PC-3 (cell line): ENCODE results near the gene ANKMY2. TPM values are rescaled to one million over a fixed set of nuclear protein-coding genes. Genes with fewer than 3 reads are reported as not detected.

Experiments used
- ATAC-seq: fragments of 200-7000 bp; cut with Tn5 transposase; 2 replicates; pipeline ENCODE4 v1.9.1; 2020; ENCODE audit warnings: mild to moderate bottlenecking, moderate library complexity
- BruUV-seq: library from RNA; stranded (reverse); fragments of 400-500 nt; replicated peaks from 2 replicates; lab custom pipeline; 2021; lab: Mats Ljungman, UMichigan
- CTCF ChIA-PET: fragments of 300-600 bp; sonication (Branson Sonifier 250); formaldehyde crosslinking; loops from one replicate; lab custom pipeline; 2022; ENCODE audit warnings: antibody characterized with exemption; lab: Charles Lee
- POLR2A ChIA-PET: fragments of 300-600 bp; sonication (Branson Sonifier 250); formaldehyde crosslinking; loops from one replicate; lab custom pipeline; 2022; ENCODE audit warnings: antibody characterized with exemption; ENCODE audit not compliant: unreplicated experiment; lab: Charles Lee
- DNase-seq: peaks from one replicate; pipeline ENCODE4 v3.0.0-alpha.2; 2015
- H2AFZ ChIP-seq: fragments of 300-600 bp; sonication (generic); 2 replicates; pipeline ENCODE4 v1.6.0; 2016; ENCODE audit warnings: antibody characterized with exemption, low read length
- H3F3A ChIP-seq: fragments of 300-600 bp; sonication (generic); one replicate; pipeline ENCODE4 v1.6.0; 2017; ENCODE audit warnings: antibody characterized with exemption, low read length, control low read depth, mild to moderate bottlenecking; ENCODE audit not compliant: unreplicated experiment
- H3K27ac ChIP-seq: fragments of 300-600 bp; sonication (generic); 2 replicates; pipeline ENCODE4 v1.5.1; 2016; ENCODE audit warnings: mild to moderate bottlenecking, low read length
- H3K27me3 ChIP-seq: fragments of 300-600 bp; sonication (generic); 2 replicates; pipeline ENCODE4 v1.6.1; 2016; ENCODE audit warnings: low read length, mixed read lengths
- H3K36me3 ChIP-seq: fragments of 300-600 bp; sonication (generic); 2 replicates; pipeline ENCODE4 v1.6.1; 2016; ENCODE audit warnings: low read depth, mixed run types, low read length, mixed read lengths
- H3K4me1 ChIP-seq: fragments of 300-600 bp; sonication (generic); 2 replicates; pipeline ENCODE4 v1.5.1; 2016; ENCODE audit warnings: low read length; ENCODE audit not compliant: insufficient read depth
- H3K4me2 ChIP-seq: fragments of 300-600 bp; sonication (generic); 2 replicates; pipeline ENCODE4 v1.6.0; 2016; ENCODE audit warnings: low read length
- H3K4me3 ChIP-seq: fragments of 300-600 bp; sonication (generic); 2 replicates; pipeline ENCODE4 v1.5.1; 2016; ENCODE audit warnings: mild to moderate bottlenecking, low read length, mixed read lengths
- H3K79me2 ChIP-seq: fragments of 300-600 bp; sonication (generic); 2 replicates; pipeline ENCODE4 v1.6.1; 2017; ENCODE audit warnings: low read length, mixed read lengths
- H3K9ac ChIP-seq: fragments of 300-600 bp; sonication (generic); 2 replicates; pipeline ENCODE4 v1.6.0; 2016; ENCODE audit warnings: mild to moderate bottlenecking, low read length
- H3K9me2 ChIP-seq: fragments of 300-600 bp; sonication (generic); replicated peaks from 2 replicates; pipeline ENCODE4 v1.6.1; 2016; ENCODE audit warnings: mixed run types, low read length, mixed read lengths
- H3K9me3 ChIP-seq: fragments of 300-600 bp; sonication (generic); 2 replicates; pipeline ENCODE4 v1.6.1; 2016; ENCODE audit warnings: low read length, mixed read lengths
- H4K20me1 ChIP-seq: fragments of 300-600 bp; sonication (generic); 2 replicates; pipeline ENCODE4 v1.6.1; 2016; ENCODE audit warnings: low read length, mixed read lengths
- EZH2 ChIP-seq: fragments of 300-600 bp; sonication (generic); IDR thresholded peaks from one replicate; pipeline ENCODE4 v1.6.1; 2017; ENCODE audit warnings: antibody characterized with exemption, mild to moderate bottlenecking, low read length; ENCODE audit not compliant: unreplicated experiment
- EZH2phosphoT487 ChIP-seq: fragments of 300-600 bp; sonication (generic); IDR thresholded peaks from 2 replicates; pipeline ENCODE4 v1.6.1; 2018; ENCODE audit warnings: mild to moderate bottlenecking, antibody characterized with exemption, low read length, borderline replicate concordance
- intact Hi-C: fragments of 100-400 bp; cut with micrococcal nuclease; formaldehyde crosslinking; loops from 2 replicates; pipeline ENCODE4 v1.9.0; 2023
- total RNA-seq: library from RNA; depleted of rRNA; stranded (reverse); fragments of >200 nt; gene quantifications from 2 replicates; pipeline ENCODE4 v1.2.3, GENCODE V29; 2014
- TF ChIP-seq, protein P1 (sequence below): fragments of 300-600 bp; sonication (generic); conservative IDR thresholded peaks from 2 replicates; pipeline ENCODE4 v1.5.1; 2017; ENCODE audit warnings: antibody characterized with exemption, low read depth, mild to moderate bottlenecking, low read length

Gene ANKMY2
- total RNA-seq, 1 experiment from 2014 or later = 8.5 TPM

DNA sequence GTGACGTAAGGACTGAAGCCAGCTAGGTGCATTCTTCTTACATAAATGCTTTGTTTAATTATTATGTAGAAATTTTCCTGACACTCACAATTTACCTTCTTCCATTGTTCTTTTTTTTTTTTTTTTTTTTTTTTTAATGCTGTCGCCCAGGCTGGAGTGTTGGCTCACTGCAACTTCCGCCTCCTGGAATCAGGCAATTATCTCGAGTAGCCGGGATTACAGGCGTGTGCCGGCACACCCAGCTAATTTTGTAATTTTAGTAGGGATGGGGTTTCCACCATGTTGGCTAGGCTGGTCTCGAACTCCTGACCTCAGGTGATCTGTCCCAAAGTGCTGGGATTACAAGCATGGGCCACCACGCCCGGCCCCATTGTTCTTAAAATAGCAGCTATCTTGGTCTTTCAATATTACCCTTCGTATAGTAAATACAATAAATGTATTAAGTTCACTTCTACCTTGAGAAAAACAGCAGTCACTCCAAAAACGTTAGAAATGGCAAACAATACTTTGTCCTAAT, 32.5 kb upstream of the ANKMY2 start:
- Histone ChIP-seq H3K9me2 (no peaks in the 10 kb centered on the region), H3K4me3 (no peak overlapping the region), H3K9me3 (no peaks in the 10 kb centered on the region), H2AFZ (no peak overlapping the region), H4K20me1 (no peaks in the 10 kb centered on the region), H3K79me2 (peaks cover 4% of the 10 kb centered on the region; the same call in 1 of the 2 replicates), H3F3A (no peaks in the 10 kb centered on the region), H3K27me3 (no peaks in the 10 kb centered on the region), H3K4me1 (peaks cover 6% of the 10 kb centered on the region; the same call in 1 of the 2 replicates), H3K27ac (no peak overlapping the region), H3K36me3 (peaks cover 56% of the 10 kb centered on the region), H3K9ac (no peak overlapping the region), H3K4me2 (no peak overlapping the region)
- intact Hi-C loops = no loop called here
- TF ChIP-seq, protein P1, sequence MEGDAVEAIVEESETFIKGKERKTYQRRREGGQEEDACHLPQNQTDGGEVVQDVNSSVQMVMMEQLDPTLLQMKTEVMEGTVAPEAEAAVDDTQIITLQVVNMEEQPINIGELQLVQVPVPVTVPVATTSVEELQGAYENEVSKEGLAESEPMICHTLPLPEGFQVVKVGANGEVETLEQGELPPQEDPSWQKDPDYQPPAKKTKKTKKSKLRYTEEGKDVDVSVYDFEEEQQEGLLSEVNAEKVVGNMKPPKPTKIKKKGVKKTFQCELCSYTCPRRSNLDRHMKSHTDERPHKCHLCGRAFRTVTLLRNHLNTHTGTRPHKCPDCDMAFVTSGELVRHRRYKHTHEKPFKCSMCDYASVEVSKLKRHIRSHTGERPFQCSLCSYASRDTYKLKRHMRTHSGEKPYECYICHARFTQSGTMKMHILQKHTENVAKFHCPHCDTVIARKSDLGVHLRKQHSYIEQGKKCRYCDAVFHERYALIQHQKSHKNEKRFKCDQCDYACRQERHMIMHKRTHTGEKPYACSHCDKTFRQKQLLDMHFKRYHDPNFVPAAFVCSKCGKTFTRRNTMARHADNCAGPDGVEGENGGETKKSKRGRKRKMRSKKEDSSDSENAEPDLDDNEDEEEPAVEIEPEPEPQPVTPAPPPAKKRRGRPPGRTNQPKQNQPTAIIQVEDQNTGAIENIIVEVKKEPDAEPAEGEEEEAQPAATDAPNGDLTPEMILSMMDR = no peak
- TF ChIP-seq EZH2phosphoT487 (no peak), EZH2 (no peak)
- no TSS peak for BruUV-seq
- ATAC-seq (no peak), DNase-seq (no peak)
- POLR2A ChIA-PET = no interaction called here
- CTCF ChIA-PET = no interaction called here

DNA sequence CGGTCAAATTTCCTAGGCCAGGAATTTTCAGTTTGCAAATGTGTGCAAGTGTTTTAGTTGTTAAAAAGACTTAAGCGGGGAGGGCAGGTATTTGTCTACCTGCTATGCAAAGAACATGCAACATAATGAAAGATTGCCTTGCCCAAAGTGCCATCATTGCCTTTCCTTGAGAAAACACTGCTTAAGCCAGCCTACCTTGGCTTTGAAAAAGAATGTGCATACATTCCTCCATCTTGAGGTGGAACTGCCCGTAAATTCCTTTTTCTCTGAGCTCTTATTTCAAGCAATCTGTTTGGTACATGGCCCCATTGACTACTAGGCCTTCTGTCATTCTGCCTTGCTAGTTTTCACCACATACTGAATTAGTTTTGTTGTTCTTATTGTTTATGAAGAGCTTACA, 29.7 kb upstream of the ANKMY2 start:
- Histone ChIP-seq H3K9me3 (no peaks in the 10 kb centered on the region), H3K27ac (no peak overlapping the region), H3K9ac (no peak overlapping the region), H2AFZ (no peak overlapping the region), H3K4me1 (peaks cover 9% of the 10 kb centered on the region; the same call in 1 of the 2 replicates), H3K9me2 (no peaks in the 10 kb centered on the region), H3K36me3 (peaks cover 53% of the 10 kb centered on the region), H3K27me3 (no peaks in the 10 kb centered on the region), H3K4me2 (no peak overlapping the region), H4K20me1 (0 out of 2 replicates have a peak, but pooled peaks cover 5% of the 10 kb centered on the region), H3F3A (no peaks in the 10 kb centered on the region), H3K4me3 (no peak overlapping the region), H3K79me2 (peaks cover 30% of the 10 kb centered on the region)
- DNase-seq (no peak), ATAC-seq (no peak)
- BruUV-seq = TSS peak; percentile 12
- ChIA-PET CTCF (interaction anchor here (0.7 kb wide), 1 partner anchor 18 kb away, joined by 3 read pairs; no protein-coding TSS in a partner anchor), POLR2A (no interaction called here)
- intact Hi-C loops = no loop called here
- TF ChIP-seq EZH2phosphoT487 = no peak
- TF ChIP-seq, protein P1 = no peak
- no peak for TF ChIP-seq EZH2

DNA sequence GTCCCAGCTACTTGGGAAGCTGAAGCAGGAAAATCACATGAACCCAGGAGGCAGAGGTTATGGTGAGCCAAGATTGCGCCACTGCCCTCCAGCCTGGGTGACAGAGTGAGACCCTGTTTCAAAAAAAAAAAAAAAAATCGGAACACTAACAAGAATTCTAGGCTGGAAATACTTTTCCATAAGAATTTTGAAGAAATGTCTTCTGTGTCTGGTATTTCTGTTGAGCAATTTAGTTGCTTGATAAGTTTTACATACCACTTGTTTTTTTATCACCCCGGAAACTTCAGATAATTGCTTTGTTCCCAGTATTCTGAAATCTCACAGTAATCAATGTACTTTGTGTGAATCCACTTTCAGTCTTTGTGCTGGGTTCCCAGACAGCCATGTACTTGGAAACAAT, 26.3 kb upstream of the ANKMY2 start:
- ChIA-PET CTCF (no interaction called here), POLR2A (no interaction called here)
- H4K20me1 ChIP-seq = 0 out of 2 replicates have a peak, but pooled peaks cover 5% of the 10 kb centered on the region
- DNase-seq = no peak
- no peak overlapping the region for H3K4me2 ChIP-seq
- no peak for ATAC-seq
- H3K27me3 ChIP-seq = no peaks in the 10 kb centered on the region
- H3K36me3 ChIP-seq = peaks cover 48% of the 10 kb centered on the region
- no peak for TF ChIP-seq EZH2phosphoT487
- TF ChIP-seq EZH2 = no peak
- TF ChIP-seq, protein P1 = no peak
- H3K27ac ChIP-seq = no peak overlapping the region
- no TSS peak for BruUV-seq
- no peak overlapping the region for H3K4me3 ChIP-seq
- no peaks in the 10 kb centered on the region for H3K9me2 ChIP-seq
- H3F3A ChIP-seq = peaks cover 9% of the 10 kb centered on the region
- intact Hi-C loops = no loop called here
- peaks cover 35% of the 10 kb centered on the region for H3K4me1 ChIP-seq
- peaks cover 49% of the 10 kb centered on the region for H3K79me2 ChIP-seq
- H3K9ac ChIP-seq = no peak overlapping the region
- no peak overlapping the region for H2AFZ ChIP-seq
- no peaks in the 10 kb centered on the region for H3K9me3 ChIP-seq
